ENCODE results near the gene TMEM97. TPM values are rescaled to one million over a fixed set of nuclear protein-coding genes. Genes with fewer than 3 reads are reported as not detected.

Gene TMEM97
- polyA plus RNA-seq, 1 experiment, result 16.1 TPM

DNA sequence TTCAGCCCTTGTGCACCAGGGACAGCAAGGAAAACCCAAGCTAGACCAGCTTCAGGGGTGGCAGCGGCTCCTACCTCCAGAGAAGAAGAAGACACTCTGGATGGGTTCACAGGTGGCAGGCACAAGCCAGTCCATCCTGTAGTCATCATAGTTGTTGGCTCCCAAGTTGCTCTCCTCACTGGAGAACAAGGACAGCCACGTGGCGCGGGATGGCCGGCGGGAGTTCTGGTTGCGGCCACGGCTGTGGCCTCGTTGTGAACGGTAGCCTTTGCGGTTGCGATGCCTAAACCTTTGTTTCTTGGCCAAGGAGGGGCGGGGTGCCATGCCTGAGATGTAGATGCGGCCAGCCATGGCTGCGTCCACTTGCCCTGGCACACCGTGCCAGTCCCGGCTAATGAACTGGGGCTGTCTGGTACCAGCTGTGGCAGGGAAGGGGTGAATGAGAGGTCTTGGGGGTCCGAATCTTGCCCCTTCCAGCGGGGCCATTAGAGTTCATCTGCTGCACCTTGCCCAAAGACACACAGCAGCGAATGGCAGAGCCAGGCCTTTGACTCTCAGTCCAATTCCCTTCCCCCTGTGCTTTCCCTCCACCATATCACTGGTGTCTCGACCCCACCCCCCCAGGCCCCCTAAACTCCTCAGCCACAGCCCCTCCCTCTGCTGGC is 48.8 kb downstream of the TMEM97 start:
- CTCF ChIA-PET, result interaction anchor here (1.1 kb wide), 1 partner anchor 10 kb away, joined by 4 read pairs; the partner anchor contains the start of gene POLDIP2
- no peak overlapping the region for H3K4me3 ChIP-seq (ENCODE audit: low read depth, low read length)
- TF ChIP-seq, protein P1, sequence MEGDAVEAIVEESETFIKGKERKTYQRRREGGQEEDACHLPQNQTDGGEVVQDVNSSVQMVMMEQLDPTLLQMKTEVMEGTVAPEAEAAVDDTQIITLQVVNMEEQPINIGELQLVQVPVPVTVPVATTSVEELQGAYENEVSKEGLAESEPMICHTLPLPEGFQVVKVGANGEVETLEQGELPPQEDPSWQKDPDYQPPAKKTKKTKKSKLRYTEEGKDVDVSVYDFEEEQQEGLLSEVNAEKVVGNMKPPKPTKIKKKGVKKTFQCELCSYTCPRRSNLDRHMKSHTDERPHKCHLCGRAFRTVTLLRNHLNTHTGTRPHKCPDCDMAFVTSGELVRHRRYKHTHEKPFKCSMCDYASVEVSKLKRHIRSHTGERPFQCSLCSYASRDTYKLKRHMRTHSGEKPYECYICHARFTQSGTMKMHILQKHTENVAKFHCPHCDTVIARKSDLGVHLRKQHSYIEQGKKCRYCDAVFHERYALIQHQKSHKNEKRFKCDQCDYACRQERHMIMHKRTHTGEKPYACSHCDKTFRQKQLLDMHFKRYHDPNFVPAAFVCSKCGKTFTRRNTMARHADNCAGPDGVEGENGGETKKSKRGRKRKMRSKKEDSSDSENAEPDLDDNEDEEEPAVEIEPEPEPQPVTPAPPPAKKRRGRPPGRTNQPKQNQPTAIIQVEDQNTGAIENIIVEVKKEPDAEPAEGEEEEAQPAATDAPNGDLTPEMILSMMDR (IDR thresholded peaks at IDR 0.05; ENCODE audit: low read depth, low read length), result no peak
- no peaks in the 10 kb centered on the region for H3K27me3 ChIP-seq (ENCODE audit: control insufficient read depth, insufficient read depth, low read length)
- no peak for DNase-seq (ENCODE audit: low read depth, low spot score)
- no peak overlapping the region for H3K27ac ChIP-seq (ENCODE audit: low read depth, low read length)
- POLR2A ChIA-PET, result interaction anchor here (1.4 to 1.6 kb wide), 2 partner anchors 10 to 32 kb away, joined by 4 to 5 read pairs; partner anchors contain the start of genes IFT20, POLDIP2 and TNFAIP1
- no peaks in the 10 kb centered on the region; the same call in 1 of the 2 replicates for H3K9me3 ChIP-seq (ENCODE audit: control insufficient read depth, insufficient read depth, low read length)

DNA sequence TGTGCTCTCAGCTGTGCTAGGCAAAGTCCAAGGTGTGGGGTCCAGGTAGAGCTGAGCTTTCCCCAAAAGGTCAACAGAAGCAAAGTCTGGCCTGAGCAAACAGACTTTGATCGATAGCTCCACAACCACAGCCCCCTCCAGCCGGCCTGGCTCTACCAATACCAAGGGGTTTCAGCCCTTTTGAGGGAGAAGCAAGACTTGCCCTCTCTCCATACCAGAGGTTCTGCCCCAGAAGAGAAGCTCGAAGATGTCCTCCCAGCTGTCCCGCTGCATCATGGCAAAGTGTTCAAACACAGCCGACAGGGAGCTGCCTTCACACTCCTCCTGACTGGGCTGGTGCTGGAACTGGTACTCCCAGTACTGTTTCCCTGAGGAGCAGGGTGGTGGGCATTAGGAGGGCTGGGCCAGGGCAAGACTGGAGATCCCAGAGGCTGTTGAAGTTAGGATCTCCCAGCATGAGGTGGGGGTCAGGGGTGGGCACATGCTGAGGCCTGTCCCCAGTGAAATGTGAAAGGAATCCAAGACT is 49.4 kb downstream of the TMEM97 start:
- Histone ChIP-seq H3K4me3 (ENCODE audit: low read depth, low read length) (no peak overlapping the region), H3K27me3 (ENCODE audit: control insufficient read depth, insufficient read depth, low read length) (no peaks in the 10 kb centered on the region), H3K27ac (ENCODE audit: low read depth, low read length) (no peak overlapping the region), H3K9me3 (ENCODE audit: control insufficient read depth, insufficient read depth, low read length) (no peaks in the 10 kb centered on the region; the same call in 1 of the 2 replicates)
- DNase-seq (ENCODE audit: low read depth, low spot score), result no peak
- ChIA-PET POLR2A (interaction anchor here (1.4 to 3.8 kb wide), 3 partner anchors 11 to 33 kb away, joined by 4 to 17 read pairs (median 5); partner anchors contain the start of genes IFT20, POLDIP2 and TNFAIP1), CTCF (interaction anchor here (0.7 kb wide), 1 partner anchor 8 kb away, joined by 3 read pairs; no protein-coding TSS in a partner anchor)
- TF ChIP-seq, protein P1 (IDR thresholded peaks at IDR 0.05; ENCODE audit: low read depth, low read length), result no peak

DNA sequence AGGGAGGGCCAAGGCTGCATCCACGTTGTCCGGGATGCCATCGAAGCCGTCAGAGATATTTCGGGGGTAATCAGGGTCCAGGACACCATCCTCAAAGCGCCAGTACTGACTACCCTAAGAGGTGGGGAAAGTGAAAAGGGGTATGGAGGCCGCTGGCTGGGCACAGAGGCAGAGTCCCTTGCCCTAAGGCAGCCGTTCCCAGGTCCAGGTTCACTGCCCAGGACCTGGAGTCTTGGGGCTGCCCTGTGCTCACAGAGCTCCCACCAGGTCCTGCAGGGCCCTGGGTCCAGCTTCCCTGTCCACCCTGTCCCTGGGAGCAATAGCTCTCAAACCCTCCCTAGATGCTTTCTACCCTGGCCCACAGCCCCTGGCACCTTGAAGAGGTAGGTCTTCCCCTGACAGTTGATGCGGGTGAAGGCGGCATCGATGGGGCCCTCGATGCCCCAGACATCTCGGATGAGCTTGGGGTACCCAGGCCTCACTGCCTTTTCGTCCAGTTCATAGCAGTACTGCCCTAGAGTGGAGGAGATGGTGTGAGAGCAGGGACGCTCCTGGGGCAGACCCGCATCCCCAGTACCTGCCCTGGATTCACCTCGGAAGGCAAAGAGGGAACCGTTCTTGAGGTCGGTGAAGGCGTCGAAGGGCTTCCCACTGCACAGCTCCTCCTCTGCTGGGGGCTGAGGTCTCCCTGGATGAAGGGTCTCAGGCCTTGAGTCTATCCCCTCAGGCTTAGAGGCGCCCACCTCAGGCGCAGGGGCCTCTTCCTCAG is 50.1 kb downstream of the TMEM97 start:
- H3K4me3 ChIP-seq (ENCODE audit: low read depth, low read length), result no peak overlapping the region

DNA sequence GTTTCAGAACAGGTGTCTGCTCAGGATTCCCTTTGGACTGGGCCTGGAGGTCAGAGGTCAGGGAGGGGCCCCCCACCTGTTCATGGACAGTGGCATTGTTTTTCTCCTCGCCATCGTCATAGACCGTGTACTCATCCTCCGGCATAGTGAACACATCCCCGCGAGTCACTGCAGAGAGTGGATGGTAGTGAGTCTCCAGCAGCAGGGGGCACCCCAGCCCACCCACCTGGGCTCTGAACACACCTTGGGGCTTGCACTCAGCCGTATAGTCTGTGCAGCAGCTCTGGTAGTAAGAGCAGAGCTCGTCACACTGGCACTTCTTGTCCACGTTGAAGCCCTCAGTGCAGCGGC is 50.7 kb downstream of the TMEM97 start:
- TF ChIP-seq, protein P1 (IDR thresholded peaks at IDR 0.05; ENCODE audit: low read depth, low read length), result no peak
- no peak overlapping the region for H3K4me3 ChIP-seq (ENCODE audit: low read depth, low read length)
- CTCF ChIA-PET, result interaction anchor here (1.4 kb wide), 1 partner anchor 47 kb away, joined by 4 read pairs; no protein-coding TSS in a partner anchor
- no peak overlapping the region for H3K27ac ChIP-seq (ENCODE audit: low read depth, low read length)
- H3K9me3 ChIP-seq (ENCODE audit: control insufficient read depth, insufficient read depth, low read length), result no peaks in the 10 kb centered on the region; the same call in 1 of the 2 replicates
- DNase-seq (ENCODE audit: low read depth, low spot score), result no peak
- POLR2A ChIA-PET, result interaction anchor here (0.7 to 3.8 kb wide), 2 partner anchors 12 to 34 kb away, joined by 4 to 17 read pairs; partner anchors contain the start of genes IFT20, POLDIP2 and TNFAIP1
- no peaks in the 10 kb centered on the region for H3K27me3 ChIP-seq (ENCODE audit: control insufficient read depth, insufficient read depth, low read length)

More for the DNA sequence above, 50.1 kb downstream of the TMEM97 start:
- TF ChIP-seq, protein P1 (IDR thresholded peaks at IDR 0.05; ENCODE audit: low read depth, low read length), result no peak
- DNase-seq (ENCODE audit: low read depth, low spot score), result no peak
- no peaks in the 10 kb centered on the region; the same call in 1 of the 2 replicates for H3K9me3 ChIP-seq (ENCODE audit: control insufficient read depth, insufficient read depth, low read length)
- H3K27ac ChIP-seq (ENCODE audit: low read depth, low read length), result no peak overlapping the region
- H3K27me3 ChIP-seq (ENCODE audit: control insufficient read depth, insufficient read depth, low read length), result no peaks in the 10 kb centered on the region
- ChIA-PET POLR2A (interaction anchor here (3.8 kb wide), 1 partner anchor 11 kb away, joined by 17 read pairs; the partner anchor contains the start of gene POLDIP2), CTCF (interaction anchor here (0.5 to 0.7 kb wide), 2 partner anchors 8 to 111 kb away, joined by 3 to 4 read pairs; no protein-coding TSS in a partner anchor)

Data from AG04450 (cell line).